ENCODE results near the gene WDR3.

DNA sequence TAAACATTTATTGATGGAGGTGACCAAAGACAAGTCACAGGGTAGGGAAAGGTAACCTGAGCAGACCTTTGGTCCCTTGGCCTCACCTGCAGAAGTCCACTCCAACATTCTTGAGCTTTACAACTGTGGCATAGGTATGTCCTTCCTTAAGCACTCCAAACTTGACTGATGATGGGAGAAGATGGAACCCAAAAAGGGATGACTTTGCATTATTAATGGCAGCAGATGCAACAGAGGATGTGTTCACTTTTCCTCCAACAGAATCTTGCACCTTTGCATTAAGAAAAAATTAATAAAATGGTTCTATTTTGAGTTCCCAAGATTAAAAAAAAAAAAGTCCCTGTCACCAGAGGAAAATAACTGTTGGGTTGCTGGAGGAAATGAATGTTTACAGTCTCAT is 42.2 kb downstream of the WDR3 start:
- TF ChIP-seq POLR2AphosphoS5 (IDR thresholded peaks at IDR 0.05; ENCODE audit: low read depth, low read length), result no peak
- TF ChIP-seq SIN3A (IDR thresholded peaks at IDR 0.05; ENCODE audit: borderline replicate concordance, insufficient read depth, low read length), result no peak

All from PFSK-1 (cell line).